H1 (cell line): ENCODE measurements around the gene FAM222B. TPM values are rescaled to one million over a fixed set of nuclear protein-coding genes. Genes with fewer than 3 reads are reported as not detected.

Source experiments
- BCL11A ChIP-seq, 2 experiments: IDR thresholded peaks; one replicate each; pipeline ENCODE4 v1.6.1; 2011; ENCODE audit warnings: low read depth in 2 of 2, low read length in 2 of 2, mild to moderate bottlenecking in 2 of 2
- GTF2F1 ChIP-seq: IDR thresholded peaks from 2 replicates; pipeline ENCODE4 v1.6.1; 2012; ENCODE audit warnings: low read depth, low read length, improper control_type of control experiment, borderline replicate concordance
- JUND ChIP-seq: IDR thresholded peaks from 2 replicates; pipeline ENCODE4 v1.6.1; 2011; ENCODE audit warnings: mild to moderate bottlenecking, improper control_type of control experiment, low read length
- TAF7 ChIP-seq: optimal IDR thresholded peaks from 2 replicates; pipeline ENCODE3; 2011; ENCODE audit warnings: low read depth, mild to moderate bottlenecking, inconsistent platforms, low read length, moderate library complexity, borderline replicate concordance
- polyA plus RNA-seq, 7 experiments: library from polyadenylated mRNA; depleted of rRNA in 3 of 7; stranded (reverse) in 5 of 7; unstranded in 2 of 7; fragments of >200 nt in 5 of 7; fragments of 200-250 nt in 2 of 7; gene quantifications; 1 replicate in 5 of 7; 2 replicates in 1 of 7; 4 replicates in 1 of 7; pipeline versions ENCODE4 v1.2.1 to v1.2.3, GENCODE V29; 2011 to 2013; ENCODE audit warnings: missing spikeins in 2 of 7, mixed read lengths in 2 of 7
- total RNA-seq: library from RNA; stranded (reverse); fragmentation: NEBNext Ultra II Directional; extraction: Animal tissue kit (Norgen Biotek cat#: 25700); gene quantifications from 2 replicates; pipeline ENCODE4 v1.2.1, GENCODE V29; 2021

FAM222B gene
- total and polyA plus RNA-seq, 2 of the 8 experiments (the other 6 are each of a cell fraction or from before 2014, with no cell fraction given), result 42.1 to 81.7 TPM

- no peak for TF ChIP-seq GTF2F1
- TF ChIP-seq TAF7, result no peak
- TF ChIP-seq JUND, result no peak
- no peak for TF ChIP-seq BCL11A (IDR thresholded peaks at IDR 0.05; ENCODE audit: low read depth in 2 of 2, low read length in 2 of 2)
Measured at GRCh38 chr17:28773736-28774135, 68.9 kb downstream of the FAM222B start (continued).
